H9 (cell line): ENCODE measurements around the gene SLC9A1. TPM values are rescaled to one million over a fixed set of nuclear protein-coding genes. Genes with fewer than 3 reads are reported as not detected.

Source experiments
- DNase-seq: peaks from one replicate; pipeline ENCODE4 v3.0.0-alpha.2; 2017
- H2AFZ ChIP-seq: one replicate; pipeline ENCODE4 v1.6.1; 2013; ENCODE audit warnings: mild to moderate bottlenecking, low read length, control low read depth, moderate library complexity
- H2AK5ac ChIP-seq: 2 replicates; pipeline ENCODE4 v1.6.1; 2013; ENCODE audit warnings: low read length, control low read depth, mixed read lengths; ENCODE audit not compliant: insufficient read length
- H2BK120ac ChIP-seq: one replicate; pipeline ENCODE4 v1.6.1; 2013; ENCODE audit warnings: low read depth, mild to moderate bottlenecking, low read length, control low read depth, inconsistent platforms; ENCODE audit not compliant: poor library complexity, severe bottlenecking
- H2BK12ac ChIP-seq: 2 replicates; pipeline ENCODE4 v1.6.1; 2013; ENCODE audit warnings: low read length, control low read depth, mixed read lengths, low read depth; ENCODE audit not compliant: insufficient read length
- H2BK15ac ChIP-seq: 2 replicates; pipeline ENCODE4 v1.6.1; 2013; ENCODE audit warnings: low read depth, low read length, control low read depth
- H2BK20ac ChIP-seq: one replicate; pipeline ENCODE4 v1.6.1; 2013; ENCODE audit warnings: low read depth, mild to moderate bottlenecking, low read length, control low read depth, inconsistent platforms; ENCODE audit not compliant: poor library complexity, severe bottlenecking
- H2BK5ac ChIP-seq: 2 replicates; pipeline ENCODE4 v1.6.1; 2013; ENCODE audit warnings: low read length, control low read depth, mixed read lengths; ENCODE audit not compliant: insufficient read length
- H3K14ac ChIP-seq: 2 replicates; pipeline ENCODE4 v1.6.1; 2013; ENCODE audit warnings: low read length, control low read depth; ENCODE audit not compliant: insufficient read depth
- H3K18ac ChIP-seq: 2 replicates; pipeline ENCODE4 v1.6.1; 2013; ENCODE audit warnings: low read depth, mild to moderate bottlenecking, mixed read lengths, low read length, control low read depth; ENCODE audit not compliant: insufficient read length
- H3K23ac ChIP-seq: 2 replicates; pipeline ENCODE4 v1.6.1; 2013; ENCODE audit warnings: low read length, control low read depth, mixed read lengths, low read depth; ENCODE audit not compliant: insufficient read length
- H3K23me2 ChIP-seq: 2 replicates; pipeline ENCODE4 v1.6.1; 2013; ENCODE audit warnings: low read depth, mild to moderate bottlenecking, mixed read lengths, low read length, control low read depth; ENCODE audit not compliant: insufficient read length, poor library complexity, severe bottlenecking
- H3K27ac ChIP-seq: 2 replicates; pipeline ENCODE4 v1.5.1; 2013; ENCODE audit warnings: low read length, control low read depth, mixed read lengths, low read depth; ENCODE audit not compliant: insufficient read length
- H3K27me3 ChIP-seq: 2 replicates; pipeline ENCODE4 v1.6.1; 2013; ENCODE audit warnings: low read length, control low read depth, inconsistent platforms; ENCODE audit not compliant: insufficient read depth
- H3K4ac ChIP-seq: 2 replicates; pipeline ENCODE4 v1.6.1; 2013; ENCODE audit warnings: low read depth, mild to moderate bottlenecking, control low read depth, inconsistent platforms, low read length, moderate library complexity
- H3K4me1 ChIP-seq: 2 replicates; pipeline ENCODE4 v1.6.1; 2013; ENCODE audit warnings: low read length, control low read depth, inconsistent platforms; ENCODE audit not compliant: insufficient read depth
- H3K4me2 ChIP-seq: 2 replicates; pipeline ENCODE4 v1.6.1; 2013; ENCODE audit warnings: low read length, control low read depth, mixed read lengths; ENCODE audit not compliant: insufficient read length, insufficient read depth
- H3K56ac ChIP-seq: 2 replicates; pipeline ENCODE4 v1.6.1; 2013; ENCODE audit warnings: low read depth, mild to moderate bottlenecking, mixed read lengths, low read length, control low read depth; ENCODE audit not compliant: insufficient read length
- H3K79me1 ChIP-seq: 2 replicates; pipeline ENCODE4 v1.6.1; 2013; ENCODE audit warnings: low read depth, mild to moderate bottlenecking, moderate library complexity, low read length, control low read depth, inconsistent platforms; ENCODE audit not compliant: insufficient read depth, poor library complexity, severe bottlenecking
- H3K79me2 ChIP-seq: 2 replicates; pipeline ENCODE4 v1.6.1; 2013; ENCODE audit warnings: low read length, control low read depth, inconsistent platforms; ENCODE audit not compliant: insufficient read depth
- H3K9ac ChIP-seq: 2 replicates; pipeline ENCODE4 v1.6.1; 2013; ENCODE audit warnings: low read length, control low read depth, mixed read lengths; ENCODE audit not compliant: insufficient read length; ENCODE audit errors: extremely low read depth
- H3K9me3 ChIP-seq: one replicate; pipeline ENCODE4 v1.6.1; 2013; ENCODE audit warnings: low read depth, low read length, inconsistent platforms; ENCODE audit not compliant: control insufficient read depth
- H3T11ph ChIP-seq: one replicate; pipeline ENCODE4 v1.6.1; 2013; ENCODE audit warnings: mild to moderate bottlenecking, low read length, control low read depth, inconsistent platforms
- H4K20me1 ChIP-seq: one replicate; pipeline ENCODE4 v1.6.1; 2013; ENCODE audit not compliant: control insufficient read depth, insufficient read length, insufficient read depth
- H4K5ac ChIP-seq: 2 replicates; pipeline ENCODE4 v1.6.1; 2013; ENCODE audit warnings: low read depth, mild to moderate bottlenecking, mixed read lengths, low read length, control low read depth; ENCODE audit not compliant: insufficient read length
- H4K8ac ChIP-seq: replicated peaks from 2 replicates; pipeline ENCODE4 v1.6.1; 2013; ENCODE audit warnings: low read length, control low read depth, mixed read lengths, low read depth; ENCODE audit not compliant: insufficient read length
- H4K91ac ChIP-seq: 2 replicates; pipeline ENCODE4 v1.6.1; 2013; ENCODE audit warnings: low read depth, mild to moderate bottlenecking, moderate library complexity, mixed read lengths, low read length, control low read depth; ENCODE audit not compliant: insufficient read length
- H3K27ac Mint-ChIP-seq, 3 experiments: 2 replicates in 2 of 3; 3 replicates in 1 of 3; pipeline ENCODE4 v1.8.0; 2020 to 2021; ENCODE audit warnings: mixed read lengths in 3 of 3, mild to moderate bottlenecking in 1 of 3, moderate library complexity in 1 of 3
- H3K27me3 Mint-ChIP-seq: 2 replicates; pipeline ENCODE4 v1.8.0; 2021; ENCODE audit warnings: low read depth, mild to moderate bottlenecking, moderate library complexity, mixed read lengths
- H3K36me3 Mint-ChIP-seq, 3 experiments: 2 replicates in 2 of 3; 3 replicates in 1 of 3; pipeline ENCODE4 v1.8.0; 2020 to 2021; ENCODE audit warnings: low read depth in 3 of 3, mixed read lengths in 3 of 3; ENCODE audit not compliant: insufficient read depth in 1 of 3
- H3K4me1 Mint-ChIP-seq, 2 experiments: 2 replicates each; pipeline ENCODE4 v1.8.0; 2020; ENCODE audit warnings: mixed read lengths in 2 of 2
- H3K4me3 Mint-ChIP-seq, 2 experiments: 2 replicates in 1 of 2; 3 replicates in 1 of 2; pipeline ENCODE4 v1.8.0; 2020 to 2021; ENCODE audit warnings: mild to moderate bottlenecking in 2 of 2, mixed read lengths in 2 of 2, moderate library complexity in 1 of 2
- H3K9me3 Mint-ChIP-seq, 2 experiments: 2 replicates in 1 of 2; 3 replicates in 1 of 2; pipeline ENCODE4 v1.8.0; 2020; ENCODE audit warnings: mild to moderate bottlenecking in 2 of 2, mixed read lengths in 2 of 2, moderate library complexity in 1 of 2
- WGBS: extraction: QIAGEN DNeasy Blood & Tissue Kit; methylation state at CpG from one replicate; pipeline ENCODE4 v1.1.7; 2013; ENCODE audit warnings: missing lambda C conversion rate, low lambda C conversion rate, mixed read lengths; ENCODE audit not compliant: insufficient read length; ENCODE audit errors: extremely low coverage; 5-methylcytosine and 5-hydroxymethylcytosine counted together
- total RNA-seq: library from RNA; stranded (reverse); gene quantifications from 2 replicates; pipeline ENCODE4 v1.2.1, GENCODE V29; 2021
- TF ChIP-seq, protein P1 (sequence below): fragments of 200-600 bp; sonication (generic); conservative IDR thresholded peaks from 3 replicates; pipeline ENCODE4 v1.8.0; 2021; ENCODE audit warnings: antibody characterized with exemption, mild to moderate bottlenecking

The SLC9A1 gene
- total RNA-seq, 1 experiment from 2014 or later = 20.8 TPM

DNA sequence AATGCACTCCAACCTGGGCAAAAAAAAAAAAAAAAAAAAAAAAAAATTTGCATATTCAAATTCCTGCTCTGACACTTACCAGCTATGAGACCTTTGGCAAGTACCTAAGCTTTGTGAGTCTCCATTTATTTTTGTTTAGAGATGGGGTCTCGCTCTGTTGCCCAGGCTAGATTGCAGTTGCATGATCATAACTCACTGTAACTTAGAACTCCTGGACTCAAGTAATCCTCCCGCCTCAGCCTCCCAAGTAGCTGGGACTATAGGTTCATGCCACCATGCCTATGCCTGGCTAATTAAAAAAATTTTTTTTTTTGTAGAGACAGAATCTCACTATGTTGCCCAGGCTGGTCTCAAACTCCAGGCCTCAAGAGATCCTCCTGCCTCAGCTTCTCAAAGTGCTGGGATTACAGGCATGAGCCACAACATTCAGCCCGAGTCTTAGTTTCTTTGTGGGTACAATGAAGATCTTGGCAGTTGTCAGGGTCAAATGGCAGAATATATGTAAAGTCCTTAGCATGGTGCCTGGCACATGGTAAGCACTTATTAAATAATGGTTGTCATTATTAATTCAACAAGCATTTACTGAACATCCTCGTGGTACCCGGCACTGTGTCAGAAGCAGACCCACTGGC lies 88.8 kb downstream of the SLC9A1 start:
- no peaks in the 10 kb centered on the region; the same call in 1 of the 2 replicates for H3K27me3 Mint-ChIP-seq
- H3K4me3 Mint-ChIP-seq = no peak overlapping the region
- Histone ChIP-seq H2BK120ac (no peak overlapping the region), H2BK12ac (no peak overlapping the region), H3K23ac (no peak overlapping the region), H3K9ac (no peak overlapping the region), H2AK5ac (no peak overlapping the region), H3K14ac (no peak overlapping the region), H3K79me1 (no peaks in the 10 kb centered on the region), H2AFZ (no peak overlapping the region), H3K18ac (no peak overlapping the region), H2BK5ac (no peak overlapping the region), H3K27me3 (no peaks in the 10 kb centered on the region), H3K27ac (no peak overlapping the region), H2BK20ac (no peak overlapping the region), H4K91ac (no peak overlapping the region), H3K23me2 (no peaks in the 10 kb centered on the region), H3K4me1 (no peaks in the 10 kb centered on the region), H3T11ph (no peak overlapping the region), H3K4me2 (no peak overlapping the region), H3K4ac (no peak overlapping the region), H3K56ac (no peak overlapping the region), H4K8ac (no peak overlapping the region), H3K9me3 (no peaks in the 10 kb centered on the region), H4K5ac (no peak overlapping the region), H2BK15ac (no peak overlapping the region), H3K79me2 (no peaks in the 10 kb centered on the region), H4K20me1 (no peaks in the 10 kb centered on the region)
- peaks cover 6 to 11% of the 10 kb centered on the region in 2 experiments for H3K9me3 Mint-ChIP-seq
- H3K36me3 Mint-ChIP-seq = peaks cover 0 to 11% (median 8%) of the 10 kb centered on the region in 3 experiments; a peak in 6 of 7 replicates
- no CpG with 5 or more reads among the region's 5 CpGs for WGBS
- DNase-seq = no peak
- no peak overlapping the region for H3K27ac Mint-ChIP-seq
- H3K4me1 Mint-ChIP-seq = peaks cover 9 to 12% of the 10 kb centered on the region in 2 experiments; a peak in 3 of 4 replicates
- TF ChIP-seq, protein P1, sequence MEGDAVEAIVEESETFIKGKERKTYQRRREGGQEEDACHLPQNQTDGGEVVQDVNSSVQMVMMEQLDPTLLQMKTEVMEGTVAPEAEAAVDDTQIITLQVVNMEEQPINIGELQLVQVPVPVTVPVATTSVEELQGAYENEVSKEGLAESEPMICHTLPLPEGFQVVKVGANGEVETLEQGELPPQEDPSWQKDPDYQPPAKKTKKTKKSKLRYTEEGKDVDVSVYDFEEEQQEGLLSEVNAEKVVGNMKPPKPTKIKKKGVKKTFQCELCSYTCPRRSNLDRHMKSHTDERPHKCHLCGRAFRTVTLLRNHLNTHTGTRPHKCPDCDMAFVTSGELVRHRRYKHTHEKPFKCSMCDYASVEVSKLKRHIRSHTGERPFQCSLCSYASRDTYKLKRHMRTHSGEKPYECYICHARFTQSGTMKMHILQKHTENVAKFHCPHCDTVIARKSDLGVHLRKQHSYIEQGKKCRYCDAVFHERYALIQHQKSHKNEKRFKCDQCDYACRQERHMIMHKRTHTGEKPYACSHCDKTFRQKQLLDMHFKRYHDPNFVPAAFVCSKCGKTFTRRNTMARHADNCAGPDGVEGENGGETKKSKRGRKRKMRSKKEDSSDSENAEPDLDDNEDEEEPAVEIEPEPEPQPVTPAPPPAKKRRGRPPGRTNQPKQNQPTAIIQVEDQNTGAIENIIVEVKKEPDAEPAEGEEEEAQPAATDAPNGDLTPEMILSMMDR = no peak
